GM19324 (cell line): ENCODE results near the gene MGAT1.
"Not testable (repeated sequence)": the region's sequence is repeated elsewhere in the genome, so short reads cannot be mapped to it uniquely, and the experiment has no call there.

Experiments used
- ATAC-seq: cut with Tn5 transposase; IDR thresholded peaks from one replicate; pipeline ENCODE4 v1.9.1; 2021; ENCODE audit warnings: mild to moderate bottlenecking, moderate library complexity; ENCODE audit not compliant: unreplicated experiment, low FRiP score

The MGAT1 gene

GRCh38 chr5:180788651-180789410 is 13.8 kb downstream of the MGAT1 start:
- ATAC-seq = not testable (repeated sequence)

GRCh38 chr5:180787711-180788431 is 14.7 kb downstream of the MGAT1 start:
- ATAC-seq = no peak

- ATAC-seq = no peak
Measured at GRCh38 chr5:180786531-180787398, 15.8 kb downstream of the MGAT1 start.

GRCh38 chr5:180785794-180786221 is 16.8 kb downstream of the MGAT1 start:
- ATAC-seq = no peak

- no peak for ATAC-seq
Measured at GRCh38 chr5:180785121-180785781, 17.4 kb downstream of the MGAT1 start.

GRCh38 chr5:180784497-180785097 is 18.0 kb downstream of the MGAT1 start:
- ATAC-seq = no peak

GRCh38 chr5:180783340-180784052 is 19.1 kb downstream of the MGAT1 start:
- no peak for ATAC-seq

GRCh38 chr5:180782748-180783147 is 19.9 kb downstream of the MGAT1 start:
- no peak for ATAC-seq

GRCh38 chr5:180781900-180782326 is 20.7 kb downstream of the MGAT1 start:
- not testable (repeated sequence) for ATAC-seq

GRCh38 chr5:180779985-180780610 is 22.5 kb downstream of the MGAT1 start:
- no peak for ATAC-seq

- ATAC-seq = no peak
Measured at GRCh38 chr5:180777475-180777874, 25.1 kb downstream of the MGAT1 start.

GRCh38 chr5:180776376-180776775 is 26.2 kb downstream of the MGAT1 start:
- no peak for ATAC-seq

- ATAC-seq = no peak
Measured at GRCh38 chr5:180775624-180776023, 27.0 kb downstream of the MGAT1 start.

GRCh38 chr5:180771839-180772238 is 30.8 kb downstream of the MGAT1 start:
- ATAC-seq = no peak

GRCh38 chr5:180769821-180770220 is 32.8 kb downstream of the MGAT1 start:
- no peak for ATAC-seq

- no peak for ATAC-seq
Measured at GRCh38 chr5:180755601-180756000, 47.0 kb downstream of the MGAT1 start.

GRCh38 chr5:180744253-180744652 is 58.4 kb downstream of the MGAT1 start:
- ATAC-seq = no peak

GRCh38 chr5:180742727-180743126 is 59.9 kb downstream of the MGAT1 start:
- no peak for ATAC-seq

GRCh38 chr5:180740953-180741352 is 61.7 kb downstream of the MGAT1 start:
- ATAC-seq = not testable (repeated sequence)
